ENCODE data around the gene BCAN.
A peak's percentile ranks its signal among the peaks of the same experiment; 100 is the strongest.

Gene BCAN

GRCh38 chr1:156643049-156643777 lies 1.3 kb downstream of the BCAN start:
- FAIRE-seq, result no peak
- DNase-seq (ENCODE audit: low spot score), result no peak

- FAIRE-seq (no peak), DNase-seq (ENCODE audit: low spot score) (no peak)
These were observed 1.8 kb downstream of the BCAN start for GRCh38 chr1:156643778-156644092.

- FAIRE-seq, result no peak
These were observed 2.2 kb downstream of the BCAN start for GRCh38 chr1:156644146-156644545.

GRCh38 chr1:156644640-156645039 lies 2.7 kb downstream of the BCAN start:
- no peak for DNase-seq (ENCODE audit: low spot score)
- FAIRE-seq, result no peak

More at GRCh38 chr1:156644146-156644545, 2.2 kb downstream of the BCAN start:
- no peak for DNase-seq (ENCODE audit: low spot score)

- DNase-seq (ENCODE audit: low spot score) (no peak), FAIRE-seq (no peak)
These were observed 3.1 kb downstream of the BCAN start for GRCh38 chr1:156645056-156645455.

- FAIRE-seq (no peak), DNase-seq (ENCODE audit: low spot score) (no peak)
These were observed 3.7 kb downstream of the BCAN start for GRCh38 chr1:156645666-156646065.

GRCh38 chr1:156646738-156647211 lies 4.9 kb downstream of the BCAN start:
- no peak for DNase-seq (ENCODE audit: low spot score)
- FAIRE-seq, result no peak

GRCh38 chr1:156647351-156647750 lies 5.4 kb downstream of the BCAN start:
- FAIRE-seq, result no peak
- DNase-seq (ENCODE audit: low spot score), result no peak

GRCh38 chr1:156648496-156648895 lies 6.6 kb downstream of the BCAN start:
- DNase-seq (ENCODE audit: low spot score), result no peak
- FAIRE-seq, result no peak

GRCh38 chr1:156648951-156649350 lies 7.0 kb downstream of the BCAN start:
- FAIRE-seq, result no peak
- no peak for DNase-seq (ENCODE audit: low spot score)

GRCh38 chr1:156652131-156652991 lies 10.4 kb downstream of the BCAN start:
- DNase-seq (ENCODE audit: low spot score) (no peak), FAIRE-seq (no peak)

GRCh38 chr1:156652992-156653355 lies 11.1 kb downstream of the BCAN start:
- FAIRE-seq (no peak), DNase-seq (ENCODE audit: low spot score) (no peak)

- no peak for FAIRE-seq
- DNase-seq (ENCODE audit: low spot score), result no peak
These were observed 12.8 kb downstream of the BCAN start for GRCh38 chr1:156654700-156655099.

- no peak for DNase-seq (ENCODE audit: low spot score)
- FAIRE-seq, result no peak
These were observed 13.4 kb downstream of the BCAN start for GRCh38 chr1:156655151-156655903.

- no peak for FAIRE-seq
- no peak for DNase-seq (ENCODE audit: low spot score)
These were observed 14.1 kb downstream of the BCAN start for GRCh38 chr1:156655904-156656516.

GRCh38 chr1:156656806-156657740 lies 15.2 kb downstream of the BCAN start:
- FAIRE-seq (no peak), DNase-seq (ENCODE audit: low spot score) (peak; percentile 83)

- FAIRE-seq (no peak), DNase-seq (ENCODE audit: low spot score) (no peak)
These were observed 15.9 kb downstream of the BCAN start for GRCh38 chr1:156657741-156658319.

- FAIRE-seq (no peak), DNase-seq (ENCODE audit: low spot score) (no peak)
These were observed 16.6 kb downstream of the BCAN start for GRCh38 chr1:156658496-156658895.

GRCh38 chr1:156658945-156659574 lies 17.1 kb downstream of the BCAN start:
- DNase-seq (ENCODE audit: low spot score) (no peak), FAIRE-seq (no peak)

- DNase-seq (ENCODE audit: low spot score) (no peak), FAIRE-seq (no peak)
These were observed 17.7 kb downstream of the BCAN start for GRCh38 chr1:156659661-156659987.

Measured in urothelium cell line (cell line).